Stimulated activated CD4-positive, alpha-beta T cell treated with anti-CD3 and anti-CD28 coated beads, Interleukin-12 subunit alpha, Interleukin-12 subunit beta, amount 100 ng/mL, for 4 hours (primary cell): ENCODE measurements around the gene TULP3.

Source experiments
- DNase-seq: peaks from one replicate; pipeline ENCODE4 v3.0.0-alpha.2; 2020

The TULP3 gene

DNA sequence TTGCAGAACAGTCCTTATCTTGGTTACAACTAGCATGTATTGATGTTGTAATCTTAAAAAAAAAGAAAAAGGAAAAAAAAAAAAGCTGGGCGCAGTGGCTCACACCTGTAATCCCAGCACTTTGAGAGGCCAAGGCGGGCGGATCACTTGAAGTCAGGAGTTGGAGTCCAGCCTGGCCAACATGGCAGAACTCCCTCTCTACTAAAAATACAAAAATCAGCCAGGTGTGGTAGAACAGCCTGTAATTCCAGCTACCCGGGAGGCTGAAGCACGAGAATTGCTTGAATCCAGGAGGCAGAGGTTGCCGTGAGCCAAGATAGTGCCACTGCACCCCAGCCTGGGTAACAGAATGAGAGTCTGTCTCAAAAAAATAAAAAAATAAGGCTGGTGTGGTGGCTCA, 42.9 kb downstream of the TULP3 start:
- DNase-seq: no peak

DNA sequence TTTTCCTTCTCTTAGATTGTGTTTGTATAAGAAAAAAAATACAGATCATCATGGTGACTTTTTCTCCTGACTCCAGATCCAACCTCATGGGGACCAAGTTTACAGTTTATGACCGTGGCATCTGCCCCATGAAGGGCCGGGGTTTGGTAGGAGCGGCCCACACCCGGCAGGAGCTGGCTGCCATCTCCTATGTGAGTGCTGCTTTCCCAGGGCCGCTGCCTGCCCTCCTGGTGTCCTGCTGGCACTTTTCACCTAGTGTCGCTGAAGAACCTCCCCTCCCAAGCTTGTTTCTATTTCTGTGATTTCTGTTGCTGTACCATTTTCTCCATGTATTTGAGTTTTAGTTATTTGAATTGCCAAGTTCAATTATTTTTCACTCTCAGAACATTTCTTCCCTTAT, 43.7 kb downstream of the TULP3 start:
- no peak for DNase-seq

DNA sequence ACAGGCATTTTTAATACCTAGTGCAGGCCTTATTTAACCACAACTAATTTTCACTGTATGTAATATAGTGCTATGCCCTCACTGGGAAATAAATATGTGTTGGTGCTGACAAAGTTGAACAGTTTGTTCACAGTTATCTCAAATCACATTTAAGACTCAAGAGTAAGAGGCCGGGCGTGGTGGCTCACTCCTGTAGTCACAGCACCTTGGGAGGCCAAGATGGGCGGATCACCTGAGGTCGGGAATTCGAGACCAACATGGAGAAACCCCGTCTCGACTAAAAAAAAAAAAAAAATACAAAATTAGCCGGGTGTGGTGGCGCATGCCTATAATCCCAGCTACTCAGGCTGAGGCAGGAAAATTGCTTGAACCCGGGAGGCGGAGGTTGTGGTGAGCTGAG, 45.6 kb downstream of the TULP3 start:
- no peak for DNase-seq

GRCh38 chr12:2937500-2937899, 46.8 kb downstream of the TULP3 start:
- DNase-seq: no peak

DNA sequence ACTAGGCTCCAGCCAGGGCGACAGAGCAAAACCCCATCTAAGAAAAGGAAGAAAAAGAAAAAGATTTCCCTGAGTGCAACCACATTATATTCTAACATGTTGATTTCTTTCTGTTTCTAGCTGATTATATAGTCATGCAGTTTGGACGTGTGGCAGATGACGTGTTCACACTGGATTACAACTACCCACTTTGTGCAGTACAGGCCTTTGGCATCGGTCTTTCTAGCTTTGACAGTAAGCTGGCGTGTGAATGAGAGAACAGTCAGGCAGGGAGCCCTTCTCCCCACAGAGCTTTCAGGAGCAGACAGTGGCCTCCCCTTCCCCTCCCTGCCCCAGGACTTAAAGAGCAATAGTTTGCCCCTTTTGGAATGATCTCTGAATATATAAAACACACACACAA, 48.5 kb downstream of the TULP3 start:
- no peak for DNase-seq

DNA sequence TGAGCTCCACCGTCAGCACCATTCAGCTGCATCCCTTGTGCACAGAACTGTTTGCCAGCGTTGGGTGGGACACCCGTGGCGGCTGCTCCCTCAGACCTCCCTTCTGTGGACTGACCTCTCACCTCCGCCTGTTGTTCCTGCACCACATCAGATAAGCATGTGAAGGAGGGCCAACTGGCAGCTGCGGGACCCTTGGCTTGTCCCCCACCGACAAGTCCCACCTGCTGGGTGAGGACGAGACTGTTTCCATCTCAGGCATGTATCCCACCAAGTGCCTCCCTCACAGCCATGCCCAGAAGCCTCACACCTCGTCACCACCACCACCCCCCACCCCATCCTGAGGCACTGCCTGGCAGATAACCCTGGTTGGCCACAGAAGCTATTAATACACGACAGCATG, 49.9 kb downstream of the TULP3 start:
- no peak for DNase-seq

DNA sequence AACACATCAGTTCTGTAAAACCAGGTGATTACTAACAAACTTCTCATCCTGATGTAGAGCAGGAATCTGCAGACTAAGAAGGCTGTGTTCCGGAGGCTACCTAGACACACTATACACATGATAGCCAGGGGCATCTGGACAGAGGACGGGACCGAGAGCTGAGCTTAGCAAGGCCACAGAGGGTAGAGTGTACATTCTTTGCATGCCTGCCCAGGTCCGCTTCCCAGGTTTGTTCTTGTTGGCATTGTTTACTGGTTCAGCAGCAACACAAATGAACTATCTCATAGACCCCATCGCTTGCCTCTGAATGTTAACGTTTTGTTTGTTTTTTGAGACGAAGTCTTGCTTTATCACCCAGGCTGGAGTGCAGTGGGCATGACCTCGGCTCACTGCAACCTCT, 50.8 kb downstream of the TULP3 start:
- no peak for DNase-seq

DNA sequence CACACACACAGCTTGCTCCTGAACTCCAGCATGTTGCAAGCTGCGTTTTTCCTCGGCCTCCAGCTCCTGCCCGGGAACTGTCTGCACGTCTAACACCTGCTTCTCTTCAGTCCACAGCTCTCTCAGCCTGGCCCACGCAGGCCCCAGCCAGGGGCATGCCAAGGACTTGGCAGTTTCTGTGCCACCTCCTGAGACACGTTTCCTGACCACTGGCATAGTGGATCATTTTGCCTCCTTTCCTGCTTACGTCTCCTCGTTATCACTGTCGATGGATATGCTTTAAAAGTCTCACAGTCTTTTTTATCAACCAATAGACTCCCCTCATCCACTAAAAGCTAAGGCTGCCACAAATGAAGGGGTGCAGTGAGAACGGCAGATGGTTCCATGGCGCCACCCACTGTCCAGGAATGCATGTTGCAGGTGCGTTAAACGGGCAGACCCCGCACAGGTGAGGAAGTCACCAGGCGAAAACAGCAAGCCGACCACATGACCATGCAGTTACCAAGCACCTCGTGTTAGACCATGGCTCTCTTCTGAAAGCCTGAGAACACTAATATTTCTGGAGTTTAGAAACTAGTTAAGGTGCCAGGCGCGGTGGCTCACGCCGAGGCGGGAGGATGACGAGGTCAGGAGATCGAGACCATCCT, 53.8 kb downstream of the TULP3 start:
- DNase-seq: peak; percentile 53

DNA sequence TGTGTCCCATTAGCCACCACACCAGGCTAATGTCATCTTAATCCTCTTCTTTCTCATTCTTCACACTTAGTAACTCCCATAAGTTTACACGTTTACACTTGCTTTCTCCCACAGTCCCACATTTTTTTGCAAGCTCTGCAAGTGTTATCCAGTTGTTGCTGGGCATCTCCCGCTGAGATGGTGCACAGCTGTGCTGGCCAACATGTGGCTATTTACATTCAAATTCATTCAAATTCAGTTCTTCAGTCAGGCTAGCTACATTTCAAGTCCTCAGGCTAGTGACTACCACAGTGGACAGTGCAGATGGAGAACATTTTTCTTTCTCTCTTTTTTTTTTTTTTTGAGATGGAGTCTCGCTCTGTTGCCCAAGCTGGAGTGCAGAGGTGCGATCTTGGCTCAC, 58.7 kb downstream of the TULP3 start:
- DNase-seq: no peak

GRCh38 chr12:2955888-2956287, 65.2 kb downstream of the TULP3 start:
- no peak for DNase-seq

- no peak for DNase-seq
Observed at GRCh38 chr12:2957816-2958431, 67.2 kb downstream of the TULP3 start.

GRCh38 chr12:2958432-2959191, 67.9 kb downstream of the TULP3 start:
- no peak for DNase-seq

GRCh38 chr12:2959192-2959504, 68.5 kb downstream of the TULP3 start, which contains the start of gene TEAD4:
TEAD4 (plus strand) TSS chr12:2959397.
- DNase-seq: peak; percentile 11

DNA sequence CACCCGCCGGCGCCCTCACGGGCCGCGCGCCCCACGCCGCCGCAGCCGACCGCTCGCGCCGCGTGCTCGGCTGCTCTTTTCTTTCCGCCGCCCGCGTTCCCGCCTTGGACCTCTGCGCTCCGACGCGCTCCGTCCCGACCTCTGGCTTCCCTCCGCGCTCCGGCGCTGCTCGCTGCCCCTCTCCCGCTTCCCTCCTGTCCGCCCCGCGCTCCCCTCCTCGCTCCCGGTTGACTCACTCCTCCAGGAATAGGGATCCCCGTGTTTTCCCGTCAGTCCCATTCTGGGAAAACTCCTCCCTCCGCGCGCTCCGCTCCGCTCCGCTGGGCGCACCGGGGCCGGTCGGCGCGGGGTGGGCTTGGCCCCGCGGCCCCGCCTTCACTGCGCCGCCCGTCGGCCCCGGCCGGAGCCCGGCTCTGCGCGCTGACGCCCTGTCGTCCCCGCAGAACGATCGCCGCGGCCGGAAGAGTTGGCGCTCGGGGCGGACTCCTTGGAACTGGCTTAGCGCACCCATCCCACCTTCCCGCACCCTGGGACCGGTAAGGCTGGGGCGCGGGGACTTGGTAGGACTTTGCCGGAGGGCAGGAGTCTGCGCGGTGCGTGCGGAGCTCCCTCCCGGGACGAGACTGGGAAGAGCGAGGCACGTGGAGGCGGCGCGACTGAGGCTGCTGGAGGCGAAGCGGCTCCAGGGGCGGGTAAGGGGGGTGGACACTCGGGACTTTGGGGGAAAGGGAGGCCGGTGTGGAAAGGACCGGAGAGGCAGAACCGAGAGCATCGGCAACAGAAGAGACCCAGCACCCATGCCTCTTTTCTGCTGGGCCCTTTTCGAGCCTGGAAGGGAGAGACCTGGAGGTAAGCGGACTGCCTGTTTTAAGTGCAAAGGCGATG, 69.1 kb downstream of the TULP3 start:
- DNase-seq: peak; percentile 3

- peak; percentile 3 for DNase-seq
Observed at GRCh38 chr12:2960390-2960956, 69.8 kb downstream of the TULP3 start.

- DNase-seq: no peak
Observed at GRCh38 chr12:2960996-2961616, 70.4 kb downstream of the TULP3 start.

- no peak for DNase-seq
Observed at GRCh38 chr12:2961705-2962104, 71.0 kb downstream of the TULP3 start.

- DNase-seq: no peak
Observed at GRCh38 chr12:2963154-2963759, 72.6 kb downstream of the TULP3 start.

DNA sequence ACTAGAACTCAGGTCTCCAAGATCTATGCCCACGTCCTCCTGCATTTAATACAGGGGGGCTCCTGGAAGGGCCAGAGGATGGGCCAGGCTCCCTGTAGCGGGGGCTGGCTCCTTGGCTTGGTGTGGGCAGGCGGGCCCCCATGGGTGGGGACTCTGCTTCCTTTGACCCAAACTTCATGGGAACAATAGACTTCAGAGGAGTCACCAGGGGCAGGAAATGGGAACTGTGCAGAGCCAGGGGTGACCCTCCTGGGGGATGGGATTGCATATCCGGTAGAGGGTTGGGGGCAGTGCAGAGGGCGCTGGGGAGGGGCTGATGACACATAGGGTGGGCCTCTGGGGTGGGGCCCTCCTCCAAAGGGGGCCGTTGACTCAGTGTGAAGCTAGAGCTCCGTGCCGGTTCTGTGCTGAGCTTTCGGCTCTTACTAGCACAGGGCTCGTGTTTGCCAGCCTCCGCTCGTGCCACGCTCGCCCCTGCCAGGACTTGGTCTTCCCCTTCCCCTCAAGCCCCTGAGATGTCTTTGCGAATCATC, 73.1 kb downstream of the TULP3 start:
- no peak for DNase-seq

DNA sequence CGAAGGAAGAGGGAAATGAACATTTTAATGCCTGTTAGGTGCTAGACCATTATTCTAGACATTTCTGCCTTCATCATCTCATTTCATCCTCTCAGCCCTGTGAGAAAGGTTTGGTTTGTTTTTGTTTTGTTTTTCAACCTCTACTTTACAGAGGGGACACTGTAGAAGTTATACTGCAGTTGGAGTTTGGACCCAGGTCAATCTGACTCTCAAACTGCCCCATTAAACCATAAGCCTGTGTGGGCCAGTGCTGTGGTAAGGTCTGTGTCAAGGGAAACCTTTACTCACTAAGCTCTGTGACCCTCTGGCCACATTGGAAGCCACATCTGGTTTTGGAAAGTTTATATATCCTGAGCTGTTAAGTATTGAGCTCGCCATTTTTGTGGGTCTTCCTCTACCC, 77.0 kb downstream of the TULP3 start:
- no peak for DNase-seq

GRCh38 chr12:2970744-2971143, 80.1 kb downstream of the TULP3 start:
- no peak for DNase-seq

DNA sequence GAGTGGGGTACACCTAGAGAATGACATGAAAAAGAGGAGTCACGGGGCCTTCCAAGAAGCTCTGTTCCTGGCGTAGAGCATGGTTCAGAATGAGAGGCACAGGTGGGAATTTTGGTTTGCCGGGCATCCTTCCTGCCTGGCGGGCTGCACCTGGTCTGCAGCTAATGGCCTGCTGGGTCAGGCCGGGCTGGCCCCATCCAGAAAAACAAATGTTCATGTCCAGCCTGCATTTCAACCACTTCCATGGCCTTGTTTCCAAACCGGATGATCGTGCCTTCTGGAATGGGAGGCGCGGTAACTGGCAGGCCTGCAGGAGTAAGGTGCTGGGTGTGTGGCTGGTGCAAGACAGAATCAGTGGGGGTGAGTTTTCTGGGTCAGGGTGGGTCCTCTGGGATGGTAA, 82.9 kb downstream of the TULP3 start:
- DNase-seq: no peak
